Stimulated activated CD4-positive, alpha-beta T cell treated with anti-CD3 and anti-CD28 coated beads, Interleukin-2, amount 100 ng/mL, for 4 hours (primary cell): ENCODE results near the gene IMMP2L.
"Not testable (repeated sequence)": the region's sequence is repeated elsewhere in the genome, so short reads cannot be mapped to it uniquely, and the experiment has no call there.

Experiments used
- DNase-seq: peaks from one replicate; pipeline ENCODE4 v3.0.0-alpha.2; 2020; ENCODE audit warnings: low read depth

IMMP2L gene

DNA sequence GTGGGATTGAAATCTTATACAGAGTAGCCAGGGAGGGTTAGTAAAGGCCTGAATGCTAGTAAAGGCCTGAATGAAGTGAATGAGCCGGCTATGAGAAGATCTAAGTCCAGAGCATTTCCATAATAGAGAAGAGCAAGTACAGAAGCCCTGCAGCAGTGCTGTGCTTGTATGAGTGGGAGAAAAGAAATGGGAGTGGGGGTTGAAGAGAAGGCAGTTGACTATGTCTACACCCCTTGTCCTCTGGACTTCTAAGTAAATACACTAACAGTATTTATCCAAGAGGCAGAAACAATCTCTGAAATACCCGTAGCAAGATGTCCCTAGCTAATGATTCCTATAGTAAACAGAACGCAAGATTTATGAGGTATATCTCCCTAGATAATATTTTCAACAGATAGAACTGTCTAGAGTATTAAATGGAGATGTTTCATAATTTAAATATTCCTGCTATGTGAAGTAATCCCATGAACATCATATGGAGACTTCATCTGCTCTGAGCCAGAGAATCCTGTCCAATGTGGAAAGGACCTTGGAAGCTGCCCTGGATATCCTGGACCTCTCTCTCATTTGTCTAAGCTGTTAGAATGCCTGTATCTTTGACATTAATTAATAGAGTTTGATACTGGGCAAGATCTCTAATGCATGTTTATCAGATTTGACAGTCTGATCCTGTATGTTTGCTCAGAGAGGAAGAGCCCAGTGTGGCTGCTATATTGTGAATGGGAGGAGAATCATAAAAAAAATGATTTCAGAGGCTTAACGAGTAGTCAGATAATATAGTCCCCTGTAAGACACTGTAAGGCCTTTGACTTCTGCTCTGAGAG, 299.8 kb downstream of the IMMP2L start:
- DNase-seq = no peak

- DNase-seq = no peak
These were observed 300.8 kb downstream of the IMMP2L start for GRCh38 chr7:111261496-111261895.

- no peak for DNase-seq
These were observed 302.3 kb downstream of the IMMP2L start for GRCh38 chr7:111259991-111260390.

- DNase-seq = no peak
These were observed 305.9 kb downstream of the IMMP2L start for GRCh38 chr7:111256391-111256790.

DNA sequence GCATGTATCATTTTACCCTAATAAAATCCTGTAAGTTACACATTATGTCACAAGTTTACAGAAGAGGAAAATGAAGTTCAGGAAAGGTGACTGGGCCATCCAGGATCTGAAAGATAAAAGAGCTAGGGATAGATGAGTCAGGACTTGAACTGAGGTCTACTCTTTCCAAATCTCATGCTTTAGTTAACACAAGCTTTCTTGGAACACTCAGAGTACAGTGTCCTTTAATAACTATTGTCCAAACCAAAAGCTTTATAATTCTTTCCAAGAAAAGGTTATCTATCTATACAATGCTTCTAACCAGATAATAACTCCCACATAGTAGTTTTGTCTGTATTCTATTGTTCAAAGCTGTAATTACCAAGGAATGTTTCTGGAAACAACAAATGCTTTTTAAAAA, 306.7 kb downstream of the IMMP2L start:
- DNase-seq = no peak

DNA sequence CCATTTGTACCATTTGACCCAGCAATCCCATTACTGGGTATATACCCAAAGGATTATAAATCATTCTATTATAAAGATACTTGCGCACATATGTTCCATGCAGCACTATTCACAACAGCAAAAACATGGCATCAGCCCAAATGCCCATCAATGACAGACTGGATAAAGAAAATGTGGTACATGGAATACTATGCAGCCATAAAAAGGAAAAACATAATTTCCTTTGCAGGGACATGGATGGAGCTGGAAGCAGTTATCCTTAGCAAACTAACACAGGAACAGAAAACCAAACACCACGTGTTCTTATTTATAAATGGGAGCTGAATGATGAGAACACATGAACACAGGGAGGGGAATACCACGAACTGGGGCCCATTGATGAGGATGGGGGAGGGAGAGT, 310.9 kb downstream of the IMMP2L start:
- not testable (repeated sequence) for DNase-seq

GRCh38 chr7:111249807-111250206, 312.5 kb downstream of the IMMP2L start:
- not testable (repeated sequence) for DNase-seq

DNA sequence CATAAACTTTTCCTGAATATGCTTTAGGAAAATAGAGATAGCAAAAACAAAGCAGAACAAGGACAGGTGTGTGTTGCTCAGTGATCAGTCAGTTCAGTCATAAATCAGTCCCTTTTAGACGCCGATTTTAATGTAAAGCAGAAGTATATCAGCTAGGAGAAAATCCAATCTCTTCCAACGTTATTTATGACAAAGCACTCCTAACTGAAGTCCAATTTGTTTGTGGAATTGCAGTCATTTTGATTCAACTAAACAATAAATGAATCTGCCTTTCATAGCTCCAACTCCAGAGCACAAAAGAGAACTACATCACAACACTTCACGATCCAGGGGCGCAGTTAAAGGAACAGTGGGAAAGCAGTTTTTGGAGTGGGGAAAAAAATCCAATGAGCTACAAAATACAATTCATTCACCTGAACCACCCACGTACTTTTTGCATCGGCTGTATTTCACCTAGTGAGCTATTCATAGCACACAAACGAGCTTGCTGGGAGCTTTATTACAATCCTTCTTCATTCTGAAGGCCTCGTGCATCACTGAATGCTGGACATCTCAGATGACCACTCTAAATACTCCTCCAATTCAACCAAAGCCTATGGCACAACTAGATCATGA, 320.0 kb downstream of the IMMP2L start:
- DNase-seq = no peak

DNA sequence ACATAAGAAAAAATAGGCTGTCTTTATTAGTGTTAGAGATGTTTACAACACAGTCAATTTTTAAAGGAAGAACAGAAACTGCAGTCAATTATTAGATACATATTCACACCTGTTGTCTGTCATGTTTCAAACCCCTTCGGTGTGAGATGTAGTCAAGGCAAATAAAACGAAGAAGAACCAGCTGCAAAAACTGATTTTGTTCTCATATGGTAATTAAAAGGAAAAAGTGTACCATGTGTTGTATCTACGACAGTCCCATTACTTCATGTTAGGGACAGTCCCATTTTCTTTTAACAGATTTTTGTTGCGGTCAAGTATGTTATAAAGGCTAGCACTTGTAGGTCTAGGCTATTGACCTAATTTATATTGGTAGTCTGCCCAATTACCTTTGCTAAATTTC, 321.9 kb downstream of the IMMP2L start:
- no peak for DNase-seq

DNA sequence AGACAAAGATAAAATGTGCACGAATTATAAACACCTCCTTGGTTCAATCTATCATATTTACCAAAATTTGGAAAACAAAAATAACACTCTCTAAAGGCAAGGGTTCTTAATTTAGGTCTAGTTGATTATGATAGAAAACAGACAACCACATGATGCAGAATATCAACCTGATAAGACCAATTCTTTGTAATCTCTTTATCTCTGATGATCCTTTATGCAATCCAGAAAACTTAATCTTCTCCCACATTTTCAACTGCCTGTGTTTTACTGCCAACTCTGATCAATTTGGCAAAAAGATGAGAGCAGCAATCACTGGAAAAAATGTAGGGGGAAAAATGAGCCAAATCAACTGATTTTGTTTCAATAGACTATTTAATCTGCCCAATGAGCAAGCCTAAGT, 322.9 kb downstream of the IMMP2L start:
- DNase-seq = no peak

- DNase-seq = no peak
These were observed 323.4 kb downstream of the IMMP2L start for GRCh38 chr7:111238886-111239285.

DNA sequence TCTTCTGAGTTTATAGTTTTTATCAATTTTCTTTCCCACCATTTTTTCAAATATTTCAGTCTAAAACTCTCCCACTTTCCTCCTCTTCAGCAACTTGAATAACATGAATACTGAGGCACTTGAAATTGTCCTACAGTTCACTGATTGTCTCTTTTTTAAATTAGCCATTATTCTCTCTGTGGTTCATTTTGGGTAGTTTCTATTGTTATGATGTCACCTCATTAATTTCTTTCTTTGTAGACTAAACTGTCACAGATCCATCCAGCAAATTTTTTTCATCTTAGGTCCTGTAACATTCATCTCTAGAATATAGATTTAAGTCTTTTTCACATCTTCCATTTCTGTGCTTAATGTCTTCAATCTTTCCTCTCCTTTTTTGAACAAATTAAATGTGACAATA, 326.6 kb downstream of the IMMP2L start:
- DNase-seq = no peak

DNA sequence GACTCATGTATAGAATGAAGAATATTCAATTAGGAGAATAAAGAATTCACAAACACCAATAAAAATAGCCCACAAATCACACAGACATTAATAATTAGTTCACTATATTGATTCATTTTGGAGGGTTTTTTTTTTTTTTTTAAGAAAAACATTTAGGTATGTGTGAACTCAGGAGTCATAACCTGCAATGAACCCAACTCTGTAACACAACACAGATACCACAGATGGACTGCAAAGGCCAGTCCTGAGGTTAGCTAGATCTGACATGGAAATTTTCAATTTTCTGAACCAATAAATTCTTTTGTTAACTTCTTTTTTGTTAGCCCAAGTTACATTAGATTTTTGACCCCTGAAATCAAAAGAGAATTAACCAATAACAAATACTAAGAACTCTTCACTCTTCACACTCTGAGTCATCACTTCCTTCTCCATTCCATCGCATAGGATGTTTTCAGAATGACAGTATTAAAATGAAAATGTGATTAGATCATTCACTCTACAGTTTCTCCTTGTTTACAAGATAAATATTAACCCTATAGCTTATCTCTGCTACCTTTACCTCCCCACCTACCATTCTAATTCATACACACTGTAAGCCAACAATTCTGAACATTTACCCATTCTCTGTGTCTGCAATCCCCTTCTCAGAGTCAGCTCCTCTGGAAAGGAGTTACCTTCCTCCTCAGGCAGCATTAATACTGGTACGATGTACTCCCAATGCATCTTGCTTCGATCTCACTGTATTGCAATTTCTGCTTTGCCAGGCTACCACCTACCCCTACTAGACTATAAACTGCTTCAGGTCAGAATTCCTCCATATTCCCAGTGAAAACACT, 329.8 kb downstream of the IMMP2L start:
- no peak for DNase-seq

- DNase-seq = no peak
These were observed 332.4 kb downstream of the IMMP2L start for GRCh38 chr7:111229916-111230315.

GRCh38 chr7:111229181-111229740, 333.0 kb downstream of the IMMP2L start:
- no peak for DNase-seq

GRCh38 chr7:111228437-111228836, 333.9 kb downstream of the IMMP2L start:
- no peak for DNase-seq

- DNase-seq = no peak
These were observed 335.5 kb downstream of the IMMP2L start for GRCh38 chr7:111226800-111227199.

DNA sequence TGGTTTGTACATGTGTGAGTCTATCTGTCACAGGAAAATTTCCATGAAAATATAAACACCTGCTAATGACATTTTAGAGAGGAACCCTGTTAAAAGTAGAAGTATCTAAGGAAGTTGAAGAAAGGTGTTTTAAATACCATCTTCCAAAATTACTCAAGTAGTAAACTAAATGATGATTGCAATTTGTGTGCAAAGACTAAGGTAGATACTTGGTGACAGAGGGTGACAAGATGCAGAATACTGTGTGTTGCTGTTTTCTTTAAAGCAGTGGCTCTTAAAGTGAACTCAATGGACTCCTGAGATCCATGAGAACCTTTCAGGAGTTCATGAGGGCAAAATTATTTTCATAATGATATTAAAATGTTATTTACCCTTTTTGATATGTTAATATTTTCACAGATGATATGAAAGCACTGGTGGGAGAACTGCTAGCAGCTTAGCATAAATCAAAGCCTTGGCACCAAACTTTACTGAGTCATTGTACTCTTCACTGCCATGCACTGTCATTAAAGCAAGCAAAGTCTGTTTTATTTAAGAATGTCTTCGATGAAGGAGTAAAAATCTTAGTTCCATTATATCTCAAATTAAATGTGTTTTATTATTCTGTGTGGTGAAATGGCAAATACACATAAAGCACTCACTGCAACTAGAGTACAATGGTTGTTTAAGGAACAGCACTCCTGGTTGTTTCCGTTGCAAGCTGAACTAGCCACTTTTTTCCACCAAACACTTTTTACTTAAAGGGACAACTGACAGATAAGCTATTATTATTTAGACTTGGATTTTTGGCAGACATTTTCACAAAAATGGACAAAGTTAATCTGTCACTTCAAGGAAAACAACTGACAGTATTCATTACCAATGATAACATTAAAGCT, 337.7 kb downstream of the IMMP2L start:
- no peak for DNase-seq

DNA sequence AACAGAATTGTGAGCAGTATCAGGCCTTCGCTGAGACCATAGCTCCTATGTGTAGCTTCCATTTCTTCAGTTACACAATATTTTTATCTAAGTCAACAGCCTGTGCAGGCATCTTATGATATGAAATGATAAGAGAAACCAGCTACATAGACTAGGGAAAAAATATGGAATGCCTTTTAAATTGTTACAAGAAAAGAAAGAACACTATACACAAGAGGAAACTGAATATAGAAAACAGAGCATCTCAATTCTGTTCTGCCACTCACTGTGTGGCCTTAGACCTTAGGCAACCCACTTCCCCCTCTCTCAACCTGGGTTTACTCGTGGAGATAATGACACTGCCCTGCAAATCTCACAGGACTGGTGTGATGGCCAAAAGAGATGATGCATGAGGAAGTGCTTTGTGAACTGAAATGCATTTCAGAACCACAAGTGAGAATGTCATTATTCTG, 338.5 kb downstream of the IMMP2L start:
- DNase-seq = no peak

GRCh38 chr7:111215550-111215949, 346.7 kb downstream of the IMMP2L start:
- DNase-seq = no peak

DNA sequence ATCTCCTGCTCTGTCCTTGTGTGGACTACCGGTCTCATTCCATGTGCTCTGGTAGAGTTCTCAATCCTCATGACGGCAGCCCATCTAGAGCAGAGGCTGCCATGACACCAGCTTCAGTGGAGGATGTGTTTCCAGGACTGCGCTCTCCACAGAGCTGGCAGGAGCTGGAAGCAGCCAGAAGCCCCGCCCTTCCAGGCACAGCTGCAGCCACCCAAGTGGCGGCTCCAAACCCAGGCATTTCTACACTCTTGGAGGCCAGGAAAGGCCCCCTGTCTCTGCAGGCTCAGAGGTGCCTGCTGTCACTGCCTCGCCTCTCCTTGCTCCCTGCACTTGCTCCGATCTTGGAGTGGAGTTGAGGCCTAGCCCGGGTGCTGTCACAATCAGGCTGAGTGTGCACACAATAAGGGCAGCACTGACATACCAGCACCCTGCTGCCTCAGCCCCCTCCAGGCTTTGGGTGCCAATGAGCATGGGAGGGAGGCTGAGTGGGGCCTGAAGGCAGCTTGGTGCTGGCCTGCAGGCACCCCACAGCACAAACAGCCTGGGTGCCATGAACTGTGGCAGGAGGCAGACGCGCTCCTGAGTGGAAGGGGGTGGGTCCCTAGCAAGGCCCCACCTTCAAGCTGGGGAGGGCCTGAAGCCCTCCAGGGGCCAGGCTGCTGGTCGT, 349.3 kb downstream of the IMMP2L start:
- no peak for DNase-seq
